ENCODE data around the gene WSCD2. TPM values are rescaled to one million over a fixed set of nuclear protein-coding genes. Genes with fewer than 3 reads are reported as not detected.

The WSCD2 gene
- total RNA-seq, 6 experiments from 2014 or later: not detected

- no peaks in the 10 kb centered on the region for H3K4me1 Mint-ChIP-seq (ENCODE audit: low read depth)
- H3K27me3 Mint-ChIP-seq (ENCODE audit: insufficient read depth): no peaks in the 10 kb centered on the region
- no peak overlapping the region for H3K4me3 Mint-ChIP-seq
- no peak for TF ChIP-seq CTCF (IDR thresholded peaks at IDR 0.05)
- H3K27ac Mint-ChIP-seq: no peak overlapping the region
- H3K9me3 Mint-ChIP-seq: peaks cover 57% of the 10 kb centered on the region
- peaks cover 5% of the 10 kb centered on the region; the same call in 1 of the 2 replicates for H3K36me3 Mint-ChIP-seq (ENCODE audit: low read depth)
- DNase-seq: no peak
These were observed 53.0 kb downstream of the WSCD2 start for GRCh38 chr12:108182096-108182495.

- Mint-ChIP-seq H3K36me3 (ENCODE audit: low read depth) (peaks cover 5% of the 10 kb centered on the region; the same call in 1 of the 2 replicates), H3K4me1 (ENCODE audit: low read depth) (no peaks in the 10 kb centered on the region), H3K27me3 (ENCODE audit: insufficient read depth) (no peaks in the 10 kb centered on the region), H3K27ac (no peak overlapping the region), H3K9me3 (peaks cover 64% of the 10 kb centered on the region), H3K4me3 (no peak overlapping the region)
- DNase-seq: no peak
- TF ChIP-seq CTCF (IDR thresholded peaks at IDR 0.05): no peak
These were observed 55.9 kb downstream of the WSCD2 start for GRCh38 chr12:108185002-108185401.

GRCh38 chr12:108187831-108188230, 58.7 kb downstream of the WSCD2 start:
- H3K27me3 Mint-ChIP-seq (ENCODE audit: insufficient read depth): no peaks in the 10 kb centered on the region
- H3K36me3 Mint-ChIP-seq (ENCODE audit: low read depth): no peaks in the 10 kb centered on the region
- DNase-seq: no peak
- peaks cover 59% of the 10 kb centered on the region for H3K9me3 Mint-ChIP-seq
- no peak for TF ChIP-seq CTCF (IDR thresholded peaks at IDR 0.05)
- no peak overlapping the region for H3K27ac Mint-ChIP-seq
- H3K4me3 Mint-ChIP-seq: no peak overlapping the region
- no peaks in the 10 kb centered on the region for H3K4me1 Mint-ChIP-seq (ENCODE audit: low read depth)

GRCh38 chr12:108190529-108190928, 61.4 kb downstream of the WSCD2 start:
- no peaks in the 10 kb centered on the region for H3K27me3 Mint-ChIP-seq (ENCODE audit: insufficient read depth)
- no peak for DNase-seq
- no peak overlapping the region for H3K27ac Mint-ChIP-seq
- TF ChIP-seq CTCF (IDR thresholded peaks at IDR 0.05): no peak
- H3K4me3 Mint-ChIP-seq: no peak overlapping the region
- H3K36me3 Mint-ChIP-seq (ENCODE audit: low read depth): no peaks in the 10 kb centered on the region; the same call in 1 of the 2 replicates
- H3K9me3 Mint-ChIP-seq: peaks cover 54% of the 10 kb centered on the region
- no peaks in the 10 kb centered on the region for H3K4me1 Mint-ChIP-seq (ENCODE audit: low read depth)

- Mint-ChIP-seq H3K4me3 (no peak overlapping the region), H3K27me3 (ENCODE audit: insufficient read depth) (no peaks in the 10 kb centered on the region), H3K36me3 (ENCODE audit: low read depth) (no peaks in the 10 kb centered on the region; the same call in 1 of the 2 replicates), H3K4me1 (ENCODE audit: low read depth) (no peaks in the 10 kb centered on the region), H3K27ac (no peak overlapping the region), H3K9me3 (peaks cover 53% of the 10 kb centered on the region)
- DNase-seq: no peak
- TF ChIP-seq CTCF (IDR thresholded peaks at IDR 0.05): no peak
These were observed 62.0 kb downstream of the WSCD2 start for GRCh38 chr12:108191086-108191485.

- H3K9me3 Mint-ChIP-seq: peaks cover 45% of the 10 kb centered on the region
These were observed 62.9 kb downstream of the WSCD2 start for GRCh38 chr12:108191938-108192337.

More at GRCh38 chr12:108191938-108192337, 62.9 kb downstream of the WSCD2 start:
- TF ChIP-seq CTCF (IDR thresholded peaks at IDR 0.05): no peak
- no peaks in the 10 kb centered on the region for H3K27me3 Mint-ChIP-seq (ENCODE audit: insufficient read depth)
- no peak for DNase-seq
- H3K4me3 Mint-ChIP-seq: no peak overlapping the region
- no peak overlapping the region for H3K27ac Mint-ChIP-seq
- H3K4me1 Mint-ChIP-seq (ENCODE audit: low read depth): no peaks in the 10 kb centered on the region
- H3K36me3 Mint-ChIP-seq (ENCODE audit: low read depth): no peaks in the 10 kb centered on the region; the same call in 1 of the 2 replicates
